T-cell (primary cell): ENCODE measurements around the gene MUC5B. TPM values are rescaled to one million over a fixed set of nuclear protein-coding genes. Genes with fewer than 3 reads are reported as not detected.

Source experiments
- ATAC-seq, 4 experiments: fragments of 200-7000 bp in 3 of 4; fragments of 150-1000 bp in 1 of 4; cut with Tn5 transposase; replicated peaks in 1 of 4; 1 replicate in 3 of 4; 2 replicates in 1 of 4; pipeline ENCODE4 v1.10.0; 2021; ENCODE audit warnings: moderate library complexity in 3 of 4, mild to moderate bottlenecking in 2 of 4, moderate number of reproducible peaks in 1 of 4
- CTCF ChIA-PET, 2 donors: fragments of 300-600 bp; sonication (Branson Sonifier 250); formaldehyde crosslinking; loops; one replicate each; lab custom pipeline; 2022; ENCODE audit warnings: antibody characterized with exemption in 2 of 2; lab: Charles Lee
- POLR2A ChIA-PET, 2 donors: fragments of 300-600 bp; sonication (Branson Sonifier 250); formaldehyde crosslinking; loops; one replicate each; lab custom pipeline; 2022; ENCODE audit warnings: antibody characterized with exemption in 2 of 2; lab: Charles Lee
- DNase-seq, 35 experiments: peaks; one replicate each; pipeline versions ENCODE4 v3.0.0 to v3.0.0-alpha.2; 2013 to 2023
- H3K27ac ChIP-seq: one replicate; pipeline ENCODE4 v1.5.1; 2013; ENCODE audit warnings: low read length
- H3K27me3 ChIP-seq, 2 experiments: replicated peaks in 1 of 2; 1 replicate in 1 of 2; 2 replicates in 1 of 2; pipeline versions ENCODE4 v1.6.1 to v1.7.0; 2013; ENCODE audit warnings: low read length in 1 of 2, mixed read lengths in 1 of 2; ENCODE audit not compliant: control insufficient read depth in 2 of 2, insufficient read depth in 2 of 2; ENCODE audit errors: extremely low read depth in 1 of 2
- H3K36me3 ChIP-seq, 2 donors: 1 replicate in 1 of 2; 2 replicates in 1 of 2; pipeline versions ENCODE4 v1.6.1 to v1.7.0; 2013; ENCODE audit warnings: low read length in 1 of 2; ENCODE audit not compliant: control insufficient read depth in 2 of 2, insufficient read depth in 1 of 2; ENCODE audit errors: extremely low read depth in 1 of 2
- H3K4me1 ChIP-seq, 2 experiments: 1 replicate in 1 of 2; 2 replicates in 1 of 2; pipeline versions ENCODE4 v1.6.1 to v1.7.0; 2013; ENCODE audit warnings: low read length in 2 of 2, mixed read lengths in 1 of 2; ENCODE audit not compliant: insufficient read depth in 2 of 2, control insufficient read depth in 1 of 2; ENCODE audit errors: extremely low read depth in 1 of 2
- H3K4me3 ChIP-seq, 2 donors: 1 replicate in 1 of 2; 2 replicates in 1 of 2; pipeline versions ENCODE4 v1.5.1 to v1.7.0; 2013; ENCODE audit warnings: mild to moderate bottlenecking in 2 of 2, low read length in 1 of 2, moderate library complexity in 1 of 2; ENCODE audit not compliant: control insufficient read depth in 1 of 2; ENCODE audit errors: extremely low read depth in 1 of 2
- H3K9me3 ChIP-seq: 2 replicates; pipeline ENCODE4 v1.7.0; 2013
- H3K27ac Mint-ChIP-seq, 2 donors: one replicate each; pipeline ENCODE4 v1.8.0; 2020 to 2021; ENCODE audit warnings: mild to moderate bottlenecking in 2 of 2, mixed read lengths in 2 of 2
- H3K27me3 Mint-ChIP-seq, 2 donors: one replicate each; pipeline ENCODE4 v1.8.0; 2021 to 2022; ENCODE audit warnings: mixed read lengths in 2 of 2
- H3K36me3 Mint-ChIP-seq: one replicate; pipeline ENCODE4 v1.8.0; 2021; ENCODE audit warnings: mixed read lengths
- H3K4me1 Mint-ChIP-seq, 3 donors: one replicate each; pipeline ENCODE4 v1.8.0; 2020 to 2022; ENCODE audit warnings: mixed read lengths in 3 of 3, mild to moderate bottlenecking in 1 of 3
- H3K4me3 Mint-ChIP-seq, 3 donors: one replicate each; pipeline ENCODE4 v1.8.0; 2020 to 2022; ENCODE audit warnings: mild to moderate bottlenecking in 3 of 3, mixed read lengths in 3 of 3, moderate library complexity in 3 of 3
- H3K9me3 Mint-ChIP-seq, 3 donors: one replicate each; pipeline ENCODE4 v1.8.0; 2020 to 2022; ENCODE audit warnings: mixed read lengths in 3 of 3
- WGBS: methylation state at CpG from one replicate; pipeline ENCODE4 v1.1.5; 2013; ENCODE audit warnings: missing lambda C conversion rate; ENCODE audit not compliant: insufficient coverage; 5-methylcytosine and 5-hydroxymethylcytosine counted together
- total RNA-seq, 35 experiments: library from RNA in 6 of 35; stranded (reverse) in 6 of 35; fragments of 120-200 nt in 1 of 35; gene quantifications; one replicate each; pipeline versions ENCODE4 v1.2.1 to v1.2.4 and lab custom pipeline; 2013 to 2026

Gene MUC5B
- total RNA-seq, 5 donors from 2014 or later (not counting 1 experiment from before 2014, with no cell fraction given): 1.8 to 4.0 (median 3.6) TPM; not detected in 2

- Histone ChIP-seq H3K9me3 (no peaks in the 10 kb centered on the region), H3K4me3 (no peak overlapping the region), H3K4me1 (peaks cover 0 to 10% of the 10 kb centered on the region in 2 experiments), H3K27ac (no peak overlapping the region), H3K27me3 (peaks cover 0 to 35% of the 10 kb centered on the region in 2 experiments), H3K36me3 (no peaks in the 10 kb centered on the region)
- POLR2A ChIA-PET: no interaction called here
- 86% methylated on average over 31 of the region's 34 CpGs for WGBS
- CTCF ChIA-PET: no interaction called here
- H3K4me3 Mint-ChIP-seq: no peak overlapping the region
- peaks cover 2 to 4% of the 10 kb centered on the region in 2 donors for H3K27me3 Mint-ChIP-seq
- DNase-seq: no peak
- peak overlapping the region in 1 of 2 donors; percentile 23 for H3K27ac Mint-ChIP-seq
- no peaks in the 10 kb centered on the region for H3K9me3 Mint-ChIP-seq
- peaks cover 0 to 2% (median 0%) of the 10 kb centered on the region in 3 donors for H3K4me1 Mint-ChIP-seq
- ATAC-seq: no peak
- no peaks in the 10 kb centered on the region for H3K36me3 Mint-ChIP-seq
Observed at GRCh38 chr11:1177020-1177770, 45.7 kb upstream of the MUC5B start.

GRCh38 chr11:1177771-1178090 is 45.1 kb upstream of the MUC5B start:
- peaks cover 0 to 38% of the 10 kb centered on the region in 2 experiments for H3K27me3 ChIP-seq
- WGBS: 93% methylated on average over 12 of the region's 12 CpGs
- H3K4me3 ChIP-seq: no peak overlapping the region
- H3K27ac Mint-ChIP-seq: no peak overlapping the region
- H3K36me3 ChIP-seq: no peaks in the 10 kb centered on the region
- H3K4me3 Mint-ChIP-seq: no peak overlapping the region
- H3K36me3 Mint-ChIP-seq: no peaks in the 10 kb centered on the region
- ChIA-PET CTCF (no interaction called here), POLR2A (no interaction called here)
- H3K4me1 Mint-ChIP-seq: peaks cover 0 to 2% (median 0%) of the 10 kb centered on the region in 3 donors
- H3K9me3 Mint-ChIP-seq: no peaks in the 10 kb centered on the region
- no peak for ATAC-seq
- DNase-seq: no peak
- no peak overlapping the region for H3K27ac ChIP-seq
- peaks cover 2 to 4% of the 10 kb centered on the region in 2 donors for H3K27me3 Mint-ChIP-seq
- H3K4me1 ChIP-seq: peaks cover 0 to 10% of the 10 kb centered on the region in 2 experiments
- H3K9me3 ChIP-seq: no peaks in the 10 kb centered on the region

DNA sequence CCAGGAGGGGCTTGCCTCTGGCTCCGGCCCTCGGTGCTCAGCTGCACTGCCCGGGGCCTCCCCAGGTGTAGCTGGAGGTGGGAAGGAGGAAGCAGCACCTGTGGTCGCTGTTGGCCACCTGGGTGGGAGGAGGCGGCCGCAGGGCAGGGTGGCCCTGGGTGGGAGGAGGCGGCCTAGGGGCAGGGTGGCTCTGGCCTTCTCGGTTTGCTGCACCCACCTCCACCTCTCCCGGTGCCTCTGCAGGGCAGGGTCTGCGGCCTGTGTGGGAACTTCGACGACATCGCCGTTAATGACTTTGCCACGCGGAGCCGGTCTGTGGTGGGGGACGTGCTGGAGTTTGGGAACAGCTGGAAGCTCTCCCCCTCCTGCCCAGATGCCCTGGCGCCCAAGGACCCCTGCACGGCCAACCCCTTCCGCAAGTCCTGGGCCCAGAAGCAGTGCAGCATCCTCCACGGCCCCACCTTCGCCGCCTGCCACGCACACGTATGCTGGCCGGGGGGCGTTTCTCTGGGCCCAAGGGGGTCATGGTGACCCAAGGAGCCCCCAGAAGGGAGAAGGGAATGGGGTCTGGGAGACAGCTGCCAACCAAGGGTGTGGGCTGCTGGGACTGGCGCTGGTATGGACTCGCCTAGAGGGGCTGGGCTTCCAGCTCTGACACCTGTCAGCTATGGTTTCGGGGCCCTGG is 44.5 kb upstream of the MUC5B start:
- ATAC-seq: no peak
- Histone ChIP-seq H3K27ac (no peak overlapping the region), H3K9me3 (no peaks in the 10 kb centered on the region), H3K4me1 (peaks cover 0 to 10% of the 10 kb centered on the region in 2 experiments), H3K36me3 (no peaks in the 10 kb centered on the region), H3K27me3 (peaks cover 0 to 38% of the 10 kb centered on the region in 2 experiments), H3K4me3 (no peak overlapping the region)
- Mint-ChIP-seq H3K36me3 (no peaks in the 10 kb centered on the region), H3K4me1 (peaks cover 0 to 2% (median 0%) of the 10 kb centered on the region in 3 donors), H3K4me3 (no peak overlapping the region), H3K9me3 (no peaks in the 10 kb centered on the region), H3K27ac (no peak overlapping the region), H3K27me3 (peaks cover 2 to 4% of the 10 kb centered on the region in 2 donors)
- CTCF ChIA-PET: no interaction called here
- DNase-seq: no peak
- POLR2A ChIA-PET: no interaction called here
- 86% methylated on average over 23 of the region's 31 CpGs for WGBS

DNA sequence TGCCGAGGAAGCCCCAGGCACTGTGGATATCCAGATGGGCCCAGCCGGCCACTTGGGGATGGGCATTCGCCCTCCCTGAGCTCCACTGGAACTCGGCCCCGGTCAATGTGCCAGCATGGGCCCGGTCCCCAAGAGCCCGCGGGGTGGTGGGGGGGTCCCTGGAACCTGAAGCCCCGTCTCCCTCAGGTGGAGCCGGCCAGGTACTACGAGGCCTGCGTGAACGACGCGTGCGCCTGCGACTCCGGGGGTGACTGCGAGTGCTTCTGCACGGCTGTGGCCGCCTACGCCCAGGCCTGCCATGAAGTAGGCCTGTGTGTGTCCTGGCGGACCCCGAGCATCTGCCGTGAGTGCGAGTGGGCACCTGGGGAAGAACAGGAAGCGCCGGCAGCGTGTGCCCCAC is 44.0 kb upstream of the MUC5B start:
- H3K36me3 ChIP-seq: no peaks in the 10 kb centered on the region
- H3K9me3 ChIP-seq: no peaks in the 10 kb centered on the region
- no peak overlapping the region for H3K4me3 ChIP-seq
- 87% methylated on average over 28 of the region's 29 CpGs for WGBS
- Mint-ChIP-seq H3K4me1 (peaks cover 0 to 2% (median 0%) of the 10 kb centered on the region in 3 donors), H3K27ac (no peak overlapping the region), H3K36me3 (no peaks in the 10 kb centered on the region), H3K9me3 (no peaks in the 10 kb centered on the region), H3K4me3 (no peak overlapping the region), H3K27me3 (peaks cover 2 to 4% of the 10 kb centered on the region in 2 donors)
- CTCF ChIA-PET: no interaction called here
- POLR2A ChIA-PET: no interaction called here
- DNase-seq: no peak
- H3K4me1 ChIP-seq: peaks cover 0 to 10% of the 10 kb centered on the region in 2 experiments
- no peak for ATAC-seq
- no peak overlapping the region for H3K27ac ChIP-seq
- H3K27me3 ChIP-seq: peaks cover 0 to 38% of the 10 kb centered on the region in 2 experiments

DNA sequence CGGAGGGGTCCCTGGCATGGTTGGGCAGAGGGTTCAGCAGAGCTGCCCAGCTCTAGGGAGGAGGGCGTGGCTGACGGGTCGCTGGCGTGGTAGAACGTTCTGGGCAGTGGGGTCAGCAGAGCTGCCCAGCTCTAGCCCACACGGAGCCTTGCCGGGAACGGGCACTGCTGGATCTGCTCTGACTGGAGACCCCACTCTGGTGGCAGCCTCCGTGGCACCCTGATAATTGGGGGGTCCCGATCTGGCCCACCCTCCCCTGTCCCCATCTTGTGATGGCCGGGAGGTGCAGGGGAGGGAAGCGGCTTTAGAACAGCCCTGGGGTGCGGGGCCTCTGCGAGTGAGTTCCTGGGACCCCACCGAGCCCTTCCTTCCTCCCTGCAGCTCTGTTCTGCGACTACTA is 43.2 kb upstream of the MUC5B start:
- WGBS: 89% methylated on average over 13 of the region's 17 CpGs
- Mint-ChIP-seq H3K36me3 (no peaks in the 10 kb centered on the region), H3K4me3 (no peak overlapping the region), H3K9me3 (no peaks in the 10 kb centered on the region), H3K27me3 (peaks cover 2 to 4% of the 10 kb centered on the region in 2 donors), H3K27ac (no peak overlapping the region), H3K4me1 (peaks cover 0 to 2% (median 0%) of the 10 kb centered on the region in 3 donors)
- ATAC-seq (no peak), DNase-seq (no peak)
- Histone ChIP-seq H3K4me3 (no peak overlapping the region), H3K9me3 (no peaks in the 10 kb centered on the region), H3K27ac (no peak overlapping the region), H3K27me3 (peaks cover 0 to 35% of the 10 kb centered on the region in 2 experiments), H3K36me3 (no peaks in the 10 kb centered on the region), H3K4me1 (peaks cover 0 to 10% of the 10 kb centered on the region in 2 experiments)
- POLR2A ChIA-PET: no interaction called here
- CTCF ChIA-PET: no interaction called here

- H3K4me3 Mint-ChIP-seq: no peak overlapping the region
- 85% methylated on average over 13 of the region's 15 CpGs for WGBS
- Histone ChIP-seq H3K27ac (no peak overlapping the region), H3K4me3 (no peak overlapping the region), H3K9me3 (no peaks in the 10 kb centered on the region), H3K27me3 (peaks cover 0 to 36% of the 10 kb centered on the region in 2 experiments), H3K4me1 (peaks cover 0 to 10% of the 10 kb centered on the region in 2 experiments), H3K36me3 (no peaks in the 10 kb centered on the region)
- peaks cover 0 to 2% (median 0%) of the 10 kb centered on the region in 3 donors for H3K4me1 Mint-ChIP-seq
- H3K27me3 Mint-ChIP-seq: peaks cover 2 to 4% of the 10 kb centered on the region in 2 donors
- no peaks in the 10 kb centered on the region for H3K36me3 Mint-ChIP-seq
- DNase-seq: no peak
- ChIA-PET CTCF (no interaction called here), POLR2A (no interaction called here)
- no peaks in the 10 kb centered on the region for H3K9me3 Mint-ChIP-seq
- ATAC-seq: no peak
- H3K27ac Mint-ChIP-seq: no peak overlapping the region
Observed at GRCh38 chr11:1180171-1180570, 42.7 kb upstream of the MUC5B start.
